Uterus (tissue), 2 donors: ENCODE results near the gene VAMP4.

Experiments used
- CTCF ChIP-seq, 4 experiments: fragments of 200-600 bp in 2 of 4; fragments of 450-650 bp in 2 of 4; sonication (generic) in 2 of 4; IDR thresholded peaks; one replicate each; pipeline ENCODE4 v1.5.1; 2016 to 2019; ENCODE audit warnings: antibody characterized with exemption in 4 of 4, mild to moderate bottlenecking in 2 of 4, moderate library complexity in 1 of 4
- POLR2A ChIP-seq, 2 donors: fragments of 450-650 bp; IDR thresholded peaks; one replicate each; pipeline ENCODE4 v1.6.1; 2016; ENCODE audit warnings: antibody characterized with exemption in 2 of 2, mild to moderate bottlenecking in 1 of 2, moderate library complexity in 1 of 2

GRCh38 chr1:171763764-171764163, 21.9 kb upstream of the VAMP4 start:
- TF ChIP-seq CTCF (IDR thresholded peaks at IDR 0.05) (no peak), POLR2A (IDR thresholded peaks at IDR 0.05) (no peak)
